ENCODE results near the gene PCDHA12. TPM values are rescaled to one million over a fixed set of nuclear protein-coding genes. Genes with fewer than 3 reads are reported as not detected.

PCDHA12 gene
- total RNA-seq, 1 donor from 2014 or later, result 3.4 TPM

GRCh38 chr5:140925806-140926442 is 50.8 kb downstream of the PCDHA12 start, which contains the start of gene PCDHAC1:
Gene PCDHAC1 (plus strand): TSS chr5:140926299. CDS start chr5:140926893, 594 bp downstream.
- DNase-seq (ENCODE audit: low spot score), result peak; percentile 86
- Histone ChIP-seq H2AFZ (replicated peaks) (peak within 1 kb of the TSS; percentile 80), H3K36me3 (no peaks in the 10 kb centered on the region), H3K4me2 (peak within 1 kb of the TSS; percentile 89), H3K27me3 (peaks cover 58% of the 10 kb centered on the region), H4K20me1 (ENCODE audit: low read depth) (peaks cover 45% of the 10 kb centered on the region), H3K4me1 (no peaks in the 10 kb centered on the region), H3K27ac (no peak within 1 kb of the TSS), H3F3A (ENCODE audit: low read depth) (peaks cover 20% of the 10 kb centered on the region), H3K79me2 (ENCODE audit: low read depth) (no peaks in the 10 kb centered on the region), H3K9me3 (ENCODE audit: low read depth) (no peaks in the 10 kb centered on the region), H3K9ac (no peak within 1 kb of the TSS), H3K4me3 (peak within 1 kb of the TSS; percentile 67)
- Mint-ChIP-seq H3K4me1 (peaks cover 5% of the 10 kb centered on the region), H3K27me3 (ENCODE audit: insufficient read depth, low read depth) (peaks cover 13% of the 10 kb centered on the region), H3K4me3 (peak within 1 kb of the TSS; percentile 88), H3K9me3 (no peaks in the 10 kb centered on the region), H3K27ac (no peak within 1 kb of the TSS), H3K36me3 (peaks cover 2% of the 10 kb centered on the region)
- TF ChIP-seq EZH2phosphoT487 (IDR thresholded peaks at IDR 0.05), result no peak

DNA sequence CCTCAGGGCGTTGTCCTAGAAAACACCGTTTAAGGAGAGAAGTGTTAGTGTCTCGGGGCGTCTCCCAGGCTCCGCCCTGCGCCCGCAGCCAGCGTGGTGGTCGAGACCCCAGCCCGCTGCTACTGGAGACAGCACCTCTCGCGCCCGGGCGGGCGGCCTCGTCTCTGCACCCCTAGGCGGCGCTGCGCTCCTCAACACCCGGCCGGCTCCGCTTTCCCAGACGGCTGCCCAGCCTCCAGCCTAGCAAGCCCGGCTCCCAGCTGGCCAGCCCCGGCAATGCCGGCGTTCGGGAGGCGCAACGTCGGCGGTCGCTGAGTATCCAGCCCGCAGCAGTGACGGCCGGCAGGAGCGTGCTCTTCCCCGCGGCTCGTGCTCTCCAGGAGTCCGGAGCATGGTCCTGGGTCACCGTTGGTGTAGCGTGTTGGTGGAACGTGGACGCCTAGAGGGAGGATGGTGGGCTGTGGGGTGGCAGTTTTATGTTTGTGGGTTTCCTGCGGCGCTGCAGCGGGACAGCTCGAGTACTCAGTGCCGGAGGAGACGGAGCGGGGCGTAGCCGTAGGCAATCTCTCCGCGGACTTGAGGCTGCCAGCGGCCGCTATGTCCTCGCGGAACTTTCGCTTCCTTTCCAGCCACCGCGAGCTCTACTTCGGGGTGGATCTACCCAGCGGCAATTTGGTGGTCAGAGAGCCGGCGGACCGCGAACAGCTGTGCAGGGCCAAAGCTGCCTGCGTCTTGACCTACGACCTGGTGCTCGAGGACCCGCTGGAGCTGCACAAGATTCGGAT is 51.5 kb downstream of the PCDHA12 start:
- peak overlapping the region; percentile 89 for H3K4me2 ChIP-seq
- H3K36me3 Mint-ChIP-seq, result peaks cover 2% of the 10 kb centered on the region
- H4K20me1 ChIP-seq (ENCODE audit: low read depth), result peaks cover 45% of the 10 kb centered on the region
- H3K36me3 ChIP-seq, result no peaks in the 10 kb centered on the region
- H3K27ac ChIP-seq, result no peak overlapping the region
- TF ChIP-seq EZH2 (IDR thresholded peaks at IDR 0.05) (peak; percentile 52), EZH2phosphoT487 (IDR thresholded peaks at IDR 0.05) (peak; percentile 49)
- TF ChIP-seq, protein P1, sequence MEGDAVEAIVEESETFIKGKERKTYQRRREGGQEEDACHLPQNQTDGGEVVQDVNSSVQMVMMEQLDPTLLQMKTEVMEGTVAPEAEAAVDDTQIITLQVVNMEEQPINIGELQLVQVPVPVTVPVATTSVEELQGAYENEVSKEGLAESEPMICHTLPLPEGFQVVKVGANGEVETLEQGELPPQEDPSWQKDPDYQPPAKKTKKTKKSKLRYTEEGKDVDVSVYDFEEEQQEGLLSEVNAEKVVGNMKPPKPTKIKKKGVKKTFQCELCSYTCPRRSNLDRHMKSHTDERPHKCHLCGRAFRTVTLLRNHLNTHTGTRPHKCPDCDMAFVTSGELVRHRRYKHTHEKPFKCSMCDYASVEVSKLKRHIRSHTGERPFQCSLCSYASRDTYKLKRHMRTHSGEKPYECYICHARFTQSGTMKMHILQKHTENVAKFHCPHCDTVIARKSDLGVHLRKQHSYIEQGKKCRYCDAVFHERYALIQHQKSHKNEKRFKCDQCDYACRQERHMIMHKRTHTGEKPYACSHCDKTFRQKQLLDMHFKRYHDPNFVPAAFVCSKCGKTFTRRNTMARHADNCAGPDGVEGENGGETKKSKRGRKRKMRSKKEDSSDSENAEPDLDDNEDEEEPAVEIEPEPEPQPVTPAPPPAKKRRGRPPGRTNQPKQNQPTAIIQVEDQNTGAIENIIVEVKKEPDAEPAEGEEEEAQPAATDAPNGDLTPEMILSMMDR (IDR thresholded peaks at IDR 0.05), result peak; percentile 85
- H3K79me2 ChIP-seq (ENCODE audit: low read depth), result no peaks in the 10 kb centered on the region
- peak overlapping the region; percentile 80 for H2AFZ ChIP-seq (replicated peaks)
- no peak overlapping the region for H3K9ac ChIP-seq
- peaks cover 5% of the 10 kb centered on the region for H3K4me1 Mint-ChIP-seq
- H3K4me3 Mint-ChIP-seq, result peak overlapping the region; percentile 88
- no peaks in the 10 kb centered on the region for H3K4me1 ChIP-seq
- peaks cover 13% of the 10 kb centered on the region for H3K27me3 Mint-ChIP-seq (ENCODE audit: insufficient read depth, low read depth)
- H3K4me3 ChIP-seq, result peak overlapping the region; percentile 67
- H3K27ac Mint-ChIP-seq, result no peak overlapping the region
- no peaks in the 10 kb centered on the region for H3K9me3 ChIP-seq (ENCODE audit: low read depth)
- DNase-seq (ENCODE audit: low spot score), result peak; percentile 98
- no peaks in the 10 kb centered on the region for H3K9me3 Mint-ChIP-seq
- peaks cover 20% of the 10 kb centered on the region for H3F3A ChIP-seq (ENCODE audit: low read depth)
- peaks cover 58% of the 10 kb centered on the region for H3K27me3 ChIP-seq

GRCh38 chr5:140927228-140927573 is 52.1 kb downstream of the PCDHA12 start:
- Histone ChIP-seq H3K4me2 (peak overlapping the region; percentile 89), H3K4me1 (no peaks in the 10 kb centered on the region), H3K79me2 (ENCODE audit: low read depth) (no peaks in the 10 kb centered on the region), H3K27me3 (peaks cover 58% of the 10 kb centered on the region), H3K4me3 (peak overlapping the region; percentile 67), H4K20me1 (ENCODE audit: low read depth) (peaks cover 43% of the 10 kb centered on the region), H2AFZ (replicated peaks) (peak overlapping the region; percentile 30), H3F3A (ENCODE audit: low read depth) (peaks cover 20% of the 10 kb centered on the region), H3K9ac (no peak overlapping the region), H3K9me3 (ENCODE audit: low read depth) (no peaks in the 10 kb centered on the region), H3K36me3 (no peaks in the 10 kb centered on the region), H3K27ac (no peak overlapping the region)
- peak; percentile 45 for DNase-seq (ENCODE audit: low spot score)
- H3K27ac Mint-ChIP-seq, result no peak overlapping the region
- H3K9me3 Mint-ChIP-seq, result no peaks in the 10 kb centered on the region
- TF ChIP-seq EZH2 (IDR thresholded peaks at IDR 0.05), result peak; percentile 41
- TF ChIP-seq EZH2phosphoT487 (IDR thresholded peaks at IDR 0.05), result no peak
- peak overlapping the region; percentile 88 for H3K4me3 Mint-ChIP-seq
- peaks cover 2% of the 10 kb centered on the region for H3K36me3 Mint-ChIP-seq
- peaks cover 13% of the 10 kb centered on the region for H3K27me3 Mint-ChIP-seq (ENCODE audit: insufficient read depth, low read depth)
- H3K4me1 Mint-ChIP-seq, result peaks cover 5% of the 10 kb centered on the region

Other genes starting within 250 kb of the PCDHA12 start
- gene CD14, start 242.1 kb upstream of the PCDHA12 start, total RNA-seq (ENCODE audit: low replicate concordance), result not detected in 2 replicates
- gene TMCO6, start 235.9 kb upstream of the PCDHA12 start, total RNA-seq (ENCODE audit: low replicate concordance), result 17.8 and 106 TPM in 2 replicates
- 53.8 and 59.4 TPM in 2 replicates for gene NDUFA2, start 227.7 kb upstream of the PCDHA12 start, total RNA-seq (ENCODE audit: low replicate concordance)
- gene IK, start 227.5 kb upstream of the PCDHA12 start, total RNA-seq (ENCODE audit: low replicate concordance), result 97.0 and 131 TPM in 2 replicates
- gene WDR55, start 210.4 kb upstream of the PCDHA12 start, total RNA-seq (ENCODE audit: low replicate concordance), result 6.9 and 15.1 TPM in 2 replicates
- gene DND1, start 201.7 kb upstream of the PCDHA12 start, total RNA-seq (ENCODE audit: low replicate concordance), result 0.37 and 1.1 TPM in 2 replicates
- gene HARS1, start 183.9 kb upstream of the PCDHA12 start, total RNA-seq (ENCODE audit: low replicate concordance), result 44.9 and 45.7 TPM in 2 replicates
- 30.6 and 34.1 TPM in 2 replicates for gene HARS2, start 183.9 kb upstream of the PCDHA12 start, total RNA-seq (ENCODE audit: low replicate concordance)
- gene ZMAT2, start 174.9 kb upstream of the PCDHA12 start, total RNA-seq (ENCODE audit: low replicate concordance), result 62.2 and 71.5 TPM in 2 replicates
- 0.19 and 0.24 TPM in 2 replicates for gene PCDHA1, start 89.2 kb upstream of the PCDHA12 start, total RNA-seq (ENCODE audit: low replicate concordance)
- gene PCDHA2, start 80.5 kb upstream of the PCDHA12 start, total RNA-seq (ENCODE audit: low replicate concordance), result 3.7 and 5.9 TPM in 2 replicates
- gene PCDHA3, start 74.3 kb upstream of the PCDHA12 start, total RNA-seq (ENCODE audit: low replicate concordance), result 2.8 and 4.0 TPM in 2 replicates
- 9.7 and 13.7 TPM in 2 replicates for gene PCDHA4, start 68.2 kb upstream of the PCDHA12 start, total RNA-seq (ENCODE audit: low replicate concordance)
- 2.4 and 2.7 TPM in 2 replicates for gene PCDHA5, start 53.7 kb upstream of the PCDHA12 start, total RNA-seq (ENCODE audit: low replicate concordance)
- gene PCDHA6, start 47.3 kb upstream of the PCDHA12 start, total RNA-seq (ENCODE audit: low replicate concordance), result 2.0 and 2.8 TPM in 2 replicates
- 0.36 and 2.7 TPM in 2 replicates for gene PCDHA7, start 41.0 kb upstream of the PCDHA12 start, total RNA-seq (ENCODE audit: low replicate concordance)
- 0.90 and 1.6 TPM in 2 replicates for gene PCDHA8, start 34.1 kb upstream of the PCDHA12 start, total RNA-seq (ENCODE audit: low replicate concordance)
- gene PCDHA9, start 26.9 kb upstream of the PCDHA12 start, total RNA-seq (ENCODE audit: low replicate concordance), result 2.0 TPM in 2 replicates
- gene PCDHA10, start 19.4 kb upstream of the PCDHA12 start, total RNA-seq (ENCODE audit: low replicate concordance), result 8.0 and 11.7 TPM in 2 replicates
- 5.4 and 6.3 TPM in 2 replicates for gene PCDHA11, start 6.4 kb upstream of the PCDHA12 start, total RNA-seq (ENCODE audit: low replicate concordance)
- gene PCDHA13, start 6.8 kb downstream of the PCDHA12 start, total RNA-seq (ENCODE audit: low replicate concordance), result 1.9 and 2.3 TPM in 2 replicates
- 2.9 and 5.9 TPM in 2 replicates for gene PCDHAC1, start 51.0 kb downstream of the PCDHA12 start, total RNA-seq (ENCODE audit: low replicate concordance)
- 1.9 and 2.5 TPM in 2 replicates for gene PCDHAC2, start 91.2 kb downstream of the PCDHA12 start, total RNA-seq (ENCODE audit: low replicate concordance)
- 0.03 and 0.07 TPM in 2 replicates for gene PCDHB1, start 176.1 kb downstream of the PCDHA12 start, total RNA-seq (ENCODE audit: low replicate concordance)
- gene PCDHB2, start 219.3 kb downstream of the PCDHA12 start, total RNA-seq (ENCODE audit: low replicate concordance), result 34.2 and 48.4 TPM in 2 replicates
- 5.6 and 6.7 TPM in 2 replicates for gene PCDHB3, start 225.2 kb downstream of the PCDHA12 start, total RNA-seq (ENCODE audit: low replicate concordance)
- 1.9 and 2.3 TPM in 2 replicates for gene PCDHB4, start 246.5 kb downstream of the PCDHA12 start, total RNA-seq (ENCODE audit: low replicate concordance)

Measured in neural progenitor cell (in vitro differentiated cells).